ENCODE results near the gene PLA2G4F.

PLA2G4F gene

GRCh38 chr15:42131006-42131405, 25.4 kb downstream of the PLA2G4F start:
- no peak for DNase-seq

- DNase-seq: no peak
These were observed 26.0 kb downstream of the PLA2G4F start for GRCh38 chr15:42130246-42130986.

- DNase-seq: no peak
These were observed 27.1 kb downstream of the PLA2G4F start for GRCh38 chr15:42129364-42129763.

DNA sequence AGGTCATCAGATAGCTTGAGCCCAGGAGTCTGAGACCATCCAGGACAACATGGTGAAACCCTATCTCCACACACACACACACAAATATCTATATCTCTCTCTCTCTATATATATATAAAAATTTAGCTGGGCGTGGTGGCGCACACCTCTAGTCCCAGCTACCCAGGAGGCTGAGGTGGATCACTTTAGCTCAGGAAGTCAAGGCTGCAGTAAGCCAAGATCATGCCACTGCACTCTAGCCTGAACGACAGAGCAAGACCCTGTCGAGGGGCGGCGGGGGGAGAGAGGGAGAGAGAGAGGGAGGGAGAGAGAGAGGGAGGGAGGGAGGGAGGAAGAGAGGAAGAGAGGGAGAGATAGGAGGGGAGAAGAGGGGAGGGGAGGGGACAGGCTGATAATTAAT, 28.0 kb downstream of the PLA2G4F start:
- no peak for DNase-seq

DNA sequence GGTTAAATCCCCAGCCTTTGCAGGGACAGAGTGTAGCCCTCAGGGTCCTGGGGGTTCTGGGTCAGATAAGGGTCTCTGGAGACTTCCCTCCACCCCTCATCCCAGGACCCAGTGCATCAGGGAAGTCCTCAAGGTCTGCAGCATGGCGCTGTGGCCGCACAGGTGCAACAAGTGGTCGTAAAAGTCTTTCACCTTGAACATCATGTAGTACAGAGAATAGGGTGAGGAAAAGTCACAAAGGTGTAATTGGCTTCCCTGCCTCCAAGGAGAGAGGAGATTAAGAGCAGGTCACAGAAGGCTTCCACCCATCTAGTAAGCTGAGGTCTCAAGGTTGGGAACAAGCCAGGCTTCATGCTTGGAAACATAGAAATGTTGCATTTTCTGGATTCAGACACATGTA, 32.9 kb downstream of the PLA2G4F start:
- no peak for DNase-seq

DNA sequence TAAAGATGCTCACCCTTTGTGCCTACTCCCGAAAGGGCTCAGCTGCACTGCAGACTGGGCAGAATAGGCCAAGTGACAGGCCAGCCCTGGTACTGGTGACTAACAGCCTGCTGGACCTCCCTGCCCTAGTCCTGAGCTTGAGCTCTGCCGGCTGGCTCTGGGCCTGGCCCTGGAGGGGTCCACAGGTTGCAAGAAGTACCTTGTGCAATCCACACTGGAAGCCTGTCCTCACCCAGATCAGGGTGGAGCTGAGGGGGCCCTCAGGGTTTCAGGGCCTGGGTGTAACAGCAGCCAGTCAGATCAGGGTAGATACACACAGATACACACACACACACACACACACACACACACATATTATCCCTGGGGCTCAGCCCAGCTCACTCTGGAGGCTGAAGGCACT, 34.8 kb downstream of the PLA2G4F start:
- DNase-seq: no peak

DNA sequence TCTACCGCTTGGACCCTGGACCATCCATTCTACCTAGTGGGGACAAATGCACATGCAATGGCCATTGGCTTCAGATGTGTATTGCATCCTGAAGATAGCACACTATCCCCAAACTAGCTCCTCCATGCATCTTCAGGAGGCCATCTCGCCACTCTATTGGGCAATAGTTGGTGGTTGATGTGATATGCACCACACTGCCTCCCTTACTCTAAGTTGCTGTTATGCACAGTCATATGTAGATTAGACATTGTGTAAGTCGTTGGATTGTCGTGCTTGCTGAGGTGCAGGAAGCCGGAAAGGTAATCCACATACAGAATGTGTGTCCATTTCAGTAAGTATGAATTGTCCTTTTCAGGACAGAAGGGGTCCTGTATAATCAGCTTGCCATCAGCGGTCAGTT, 35.4 kb downstream of the PLA2G4F start:
- no peak for DNase-seq

DNA sequence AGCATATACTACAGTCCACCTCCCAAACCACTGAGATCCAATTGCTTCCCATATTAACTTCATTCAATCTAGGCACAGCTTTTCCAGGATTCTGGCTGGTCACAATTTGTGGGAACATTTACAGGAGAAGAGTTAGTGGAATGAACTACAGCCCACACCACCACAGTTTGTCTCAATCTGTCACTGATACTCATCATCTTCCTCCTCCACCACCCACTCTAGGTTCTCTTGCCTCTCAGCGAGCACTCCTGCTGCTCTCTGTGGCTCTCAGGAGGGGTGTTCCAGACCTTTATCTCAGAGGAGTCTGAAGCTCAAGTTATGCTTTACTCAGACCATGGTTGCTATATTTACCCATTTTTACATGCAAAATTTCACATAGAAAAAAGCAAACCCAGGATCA, 36.2 kb downstream of the PLA2G4F start:
- no peak for DNase-seq

GRCh38 chr15:42119446-42119760, 37.0 kb downstream of the PLA2G4F start:
- DNase-seq: no peak

GRCh38 chr15:42118650-42119445, 37.6 kb downstream of the PLA2G4F start:
- peak; percentile 33 for DNase-seq

- DNase-seq: no peak
These were observed 44.5 kb downstream of the PLA2G4F start for GRCh38 chr15:42111924-42112323.

DNA sequence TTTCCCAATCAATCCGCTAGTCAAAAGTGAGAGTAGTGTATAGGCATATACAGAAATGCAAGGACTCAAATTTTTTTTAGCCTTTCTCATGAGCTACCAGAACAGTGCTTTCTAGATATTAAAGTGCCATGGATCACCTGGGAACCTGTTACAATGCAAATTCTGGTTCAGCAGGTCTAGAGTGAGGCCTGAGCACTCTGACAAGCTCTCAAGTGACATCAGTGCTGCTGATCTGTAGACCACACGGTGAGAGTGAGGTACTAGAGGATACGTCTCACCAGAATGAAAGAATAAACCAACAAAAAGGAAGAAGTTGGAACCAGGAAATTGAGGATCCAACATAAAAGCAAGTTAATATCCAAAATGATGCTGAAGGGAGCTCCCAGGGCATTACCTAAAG, 46.1 kb downstream of the PLA2G4F start:
- no peak for DNase-seq

- DNase-seq: no peak
These were observed 47.6 kb downstream of the PLA2G4F start for GRCh38 chr15:42108806-42109205.

- no peak for DNase-seq
These were observed 48.2 kb downstream of the PLA2G4F start for GRCh38 chr15:42108189-42108588.

- peak; percentile 5 for DNase-seq
These were observed 49.0 kb downstream of the PLA2G4F start for GRCh38 chr15:42107473-42107872.

- no peak for DNase-seq
These were observed 50.1 kb downstream of the PLA2G4F start for GRCh38 chr15:42106288-42106687.

DNA sequence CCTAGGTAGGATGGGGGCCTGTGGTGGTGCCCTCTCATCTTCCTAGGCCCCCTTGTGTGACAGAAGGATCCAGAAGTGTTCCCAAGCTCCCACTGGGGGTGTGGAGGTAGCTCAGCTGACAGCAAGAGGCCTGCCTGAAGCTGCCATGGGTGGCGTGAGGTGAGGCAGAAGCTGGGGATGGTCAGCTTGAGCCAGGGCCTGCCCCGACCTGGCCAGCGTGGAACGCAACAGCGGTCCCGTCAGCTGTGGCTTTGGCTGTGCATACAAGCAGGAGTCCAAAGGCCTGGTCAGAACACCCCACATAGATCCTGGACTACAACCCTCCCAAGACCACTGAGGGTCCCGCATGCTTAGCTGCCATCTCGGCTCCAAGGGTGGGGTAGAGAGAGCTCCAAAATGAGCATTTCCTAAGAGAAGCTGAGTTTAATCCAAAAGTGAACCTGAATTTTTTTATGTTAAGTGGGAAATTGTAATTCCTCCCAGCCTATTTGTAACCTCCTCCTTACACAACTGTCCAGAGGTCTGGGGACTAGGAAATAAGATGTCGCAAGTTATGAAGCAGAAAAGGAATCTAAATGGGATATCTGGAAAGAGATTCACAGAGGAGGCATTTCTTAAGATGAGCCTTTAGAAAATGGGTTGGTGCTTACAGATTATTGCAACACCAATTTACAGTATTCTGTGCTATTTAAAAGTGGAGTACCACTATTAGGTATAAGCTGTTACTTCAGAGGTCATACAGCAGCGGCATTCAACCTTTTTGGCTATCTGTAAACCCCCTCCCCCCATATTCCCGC, 52.1 kb downstream of the PLA2G4F start:
- DNase-seq: no peak

- no peak for DNase-seq
These were observed 53.7 kb downstream of the PLA2G4F start for GRCh38 chr15:42102646-42103235.

- DNase-seq: no peak
These were observed 54.6 kb downstream of the PLA2G4F start for GRCh38 chr15:42101861-42102260.

DNA sequence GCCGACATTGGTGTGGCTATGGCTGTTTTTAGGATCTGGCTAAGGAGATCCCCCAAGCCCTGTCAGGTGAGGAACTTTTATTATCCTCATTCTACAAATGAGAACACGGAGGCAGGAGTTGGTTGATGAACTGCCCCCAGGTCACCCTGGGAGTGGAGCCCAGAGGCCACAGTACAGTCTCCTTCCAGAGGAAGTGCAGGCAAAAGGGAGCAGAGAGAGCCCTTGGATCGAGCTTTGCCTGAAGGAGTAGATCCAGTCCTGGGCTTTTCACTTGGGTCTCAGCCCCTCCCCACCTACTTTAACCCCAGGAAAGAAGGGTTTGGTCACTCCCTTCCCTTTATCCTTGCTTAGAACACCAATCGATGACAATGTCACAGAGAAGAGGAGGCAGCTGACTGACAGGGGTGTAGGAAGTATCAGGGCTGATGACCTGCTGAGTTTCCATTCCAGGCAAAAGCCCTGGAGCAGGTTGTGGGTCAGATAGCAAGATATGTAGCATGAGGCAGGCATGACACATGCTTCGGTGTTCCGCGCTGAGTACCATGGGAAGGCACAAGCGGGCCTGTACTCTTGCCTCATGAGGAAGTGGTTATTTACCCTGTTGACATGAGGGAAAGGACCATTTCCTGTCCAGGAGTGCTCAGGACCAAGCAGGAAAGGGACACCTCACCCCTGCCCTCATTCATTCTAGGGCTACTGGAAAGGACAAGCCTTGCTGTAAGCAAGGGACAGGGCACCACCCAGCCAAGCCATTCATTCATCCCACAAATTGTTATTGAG, 56.2 kb downstream of the PLA2G4F start:
- DNase-seq: no peak

DNA sequence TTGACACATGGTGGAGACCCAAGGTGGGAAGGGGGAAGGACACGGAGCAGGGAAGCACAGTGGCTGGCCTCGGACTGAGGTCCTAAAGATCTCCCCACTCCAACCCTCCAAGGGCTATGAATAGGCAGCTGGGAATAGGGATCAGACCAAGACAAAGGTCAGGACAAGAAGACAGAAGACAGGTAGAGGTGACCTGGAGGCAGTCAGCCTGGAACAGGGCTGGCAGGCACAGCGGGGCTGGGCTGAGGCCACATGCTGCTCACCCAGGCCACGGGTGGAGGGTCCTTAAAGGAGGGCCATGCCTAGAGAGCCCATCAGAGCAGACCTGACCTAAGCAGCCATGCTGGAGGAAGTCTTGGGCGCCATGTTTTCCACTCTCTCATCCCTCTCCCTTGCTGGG, 59.4 kb downstream of the PLA2G4F start:
- no peak for DNase-seq

GRCh38 chr15:42094512-42094963, 61.9 kb downstream of the PLA2G4F start, which contains the start of gene PLA2G4D:
Gene PLA2G4D, minus strand, starts transcription at chr15:42094562. Its CDS starts 103 bp downstream, at chr15:42094459.
- no peak for DNase-seq

Data from NCI-H2227 treated with DMSO at 0.1 percent for 48 hours (cell line).